Measurements from ENCODE around the gene COL9A3. TPM values are rescaled to one million over a fixed set of nuclear protein-coding genes. Genes with fewer than 3 reads are reported as not detected.
A peak's percentile ranks its signal among the peaks of the same experiment; 100 is the strongest.

Gene COL9A3
- total and polyA plus RNA-seq, 2 of the 8 experiments (the other 6 are each of a cell fraction or from before 2014, with no cell fraction given): 21.7 to 80.1 TPM

- H3K14ac ChIP-seq (ENCODE audit: insufficient read length): no peak overlapping the region
- WGBS, 2 experiments (ENCODE audit: extremely low coverage in 1 of 2, insufficient coverage in 1 of 2, insufficient read length in 1 of 2, insufficient replicate concordance in 2 of 2, low coverage in 1 of 2, low lambda C conversion rate in 2 of 2, missing lambda C conversion rate in 1 of 2): 75% methylated on average over 5 of the region's 5 CpGs; no CpG with 5 or more reads in 1 of the 2 experiments
- CTCF ChIA-PET (ENCODE audit: partially characterized antibody): interaction anchor here (1.1 to 6.4 kb wide), 9 partner anchors 8 to 288 kb away, joined by 3 to 47 read pairs (median 12); no protein-coding TSS in a partner anchor
- no peak overlapping the region for H3K27ac ChIP-seq (ENCODE audit: low read depth, low read length)
- H2BK5ac ChIP-seq (ENCODE audit: low read depth, low read length): 0 out of 2 replicates have a peak overlapping the region, but pooled peaks have one; percentile 12
- FAIRE-seq: no peak
- H4K8ac ChIP-seq (ENCODE audit: extremely low read depth, insufficient read depth, low read length): no peak overlapping the region; the same call in 1 of the 2 replicates
- H4K20me1 ChIP-seq (replicated peaks in 1 of 2; ENCODE audit: control insufficient read depth in 1 of 2, insufficient read depth in 2 of 2, low read length in 2 of 2): no peaks in the 10 kb centered on the region
- H3K23ac ChIP-seq (ENCODE audit: insufficient read length): no peak overlapping the region
- no peak overlapping the region for H2AFZ ChIP-seq (ENCODE audit: low read length)
- no peak overlapping the region for H2BK15ac ChIP-seq (ENCODE audit: low read length)
- no peak for DNase-seq (ENCODE audit: low read depth in 1 of 2, low spot score in 2 of 2)
- no peak overlapping the region for H2BK120ac ChIP-seq (replicated peaks; ENCODE audit: low read depth, low read length)
- H2AK5ac ChIP-seq (ENCODE audit: low read depth, low read length): peak overlapping the region; percentile 46; the same call in 1 of the 2 replicates
- H3K56ac ChIP-seq (replicated peaks; ENCODE audit: insufficient read length, low read depth, low read length): no peak overlapping the region
- no peaks in the 10 kb centered on the region for H3K36me3 ChIP-seq (ENCODE audit: control insufficient read depth in 2 of 4, insufficient read depth in 4 of 4, low read length in 3 of 4)
- H3K18ac ChIP-seq (ENCODE audit: extremely low read depth, low read length): no peak overlapping the region
- no peak overlapping the region for H4K91ac ChIP-seq (replicated peaks; ENCODE audit: insufficient read length, low read length)
- no peaks in the 10 kb centered on the region for H3K79me2 ChIP-seq (ENCODE audit: control insufficient read depth in 1 of 2, insufficient read depth in 2 of 2, low read length in 2 of 2)
- POLR2A ChIA-PET (ENCODE audit: partially characterized antibody): no interaction called here
- H3K23me2 ChIP-seq (ENCODE audit: low read depth, low read length): no peaks in the 10 kb centered on the region
- peaks cover 0 to 2% (median 0%) of the 10 kb centered on the region in 4 experiments; a peak in 2 of 7 replicates for H3K4me1 ChIP-seq (replicated peaks in 1 of 4; ENCODE audit: control insufficient read depth in 3 of 4, insufficient read depth in 4 of 4, low read length in 3 of 4)
- no peaks in the 10 kb centered on the region for H3K79me1 ChIP-seq (ENCODE audit: low read depth, low read length)
- H3K9me3 ChIP-seq (ENCODE audit: insufficient read depth in 2 of 2, low read depth in 1 of 2, low read length in 1 of 2): no peaks in the 10 kb centered on the region
- no peaks in the 10 kb centered on the region; a peak in 2 of 7 replicates for H3K27me3 ChIP-seq (replicated peaks in 1 of 4; ENCODE audit: control insufficient read depth in 3 of 4, extremely low read depth in 1 of 4, insufficient read depth in 3 of 4, low read length in 3 of 4)
- no peak overlapping the region for H3K4me2 ChIP-seq (ENCODE audit: insufficient read depth in 1 of 2, low read depth in 2 of 2, low read length in 2 of 2)
- H3K9ac ChIP-seq (replicated peaks in 1 of 4; ENCODE audit: extremely low read depth in 1 of 4, low read depth in 3 of 4, low read length in 3 of 4): no peak overlapping the region
- H3K4me3 ChIP-seq (ENCODE audit: extremely low read depth in 1 of 4, insufficient read depth in 2 of 4, low read depth in 3 of 4, low read length in 4 of 4): no peak overlapping the region
- H3K4ac ChIP-seq (replicated peaks; ENCODE audit: insufficient read length, low read depth, low read length): no peak overlapping the region
- no peak overlapping the region for H4K5ac ChIP-seq (ENCODE audit: insufficient read length, low read depth, low read length)
- H2BK12ac ChIP-seq (ENCODE audit: low read depth, low read length): no peak overlapping the region
- no peak overlapping the region for H2BK20ac ChIP-seq (ENCODE audit: low read length)
- TF ChIP-seq RFX5 (IDR thresholded peaks at IDR 0.05; ENCODE audit: borderline replicate concordance, low read depth, low read length) (no peak), RAD21 (IDR thresholded peaks at IDR 0.05 in 1 of 2, conservative IDR thresholded peaks at IDR 0.05 in 1 of 2; ENCODE audit: low read depth in 2 of 2, low read length in 2 of 2) (no peak)
These were observed 29.0 kb upstream of the COL9A3 start for GRCh38 chr20:62787866-62788265.

Data from H1 (cell line).